ENCODE measurements around the gene NCL. TPM values are rescaled to one million over a fixed set of nuclear protein-coding genes. Genes with fewer than 3 reads are reported as not detected.
A peak's percentile ranks its signal among the peaks of the same experiment; 100 is the strongest.

NCL gene
- total and polyA plus RNA-seq, 2 of the 13 experiments (the other 11 are each of a cell fraction or from before 2014, with no cell fraction given) = 105 to 779 TPM

DNA sequence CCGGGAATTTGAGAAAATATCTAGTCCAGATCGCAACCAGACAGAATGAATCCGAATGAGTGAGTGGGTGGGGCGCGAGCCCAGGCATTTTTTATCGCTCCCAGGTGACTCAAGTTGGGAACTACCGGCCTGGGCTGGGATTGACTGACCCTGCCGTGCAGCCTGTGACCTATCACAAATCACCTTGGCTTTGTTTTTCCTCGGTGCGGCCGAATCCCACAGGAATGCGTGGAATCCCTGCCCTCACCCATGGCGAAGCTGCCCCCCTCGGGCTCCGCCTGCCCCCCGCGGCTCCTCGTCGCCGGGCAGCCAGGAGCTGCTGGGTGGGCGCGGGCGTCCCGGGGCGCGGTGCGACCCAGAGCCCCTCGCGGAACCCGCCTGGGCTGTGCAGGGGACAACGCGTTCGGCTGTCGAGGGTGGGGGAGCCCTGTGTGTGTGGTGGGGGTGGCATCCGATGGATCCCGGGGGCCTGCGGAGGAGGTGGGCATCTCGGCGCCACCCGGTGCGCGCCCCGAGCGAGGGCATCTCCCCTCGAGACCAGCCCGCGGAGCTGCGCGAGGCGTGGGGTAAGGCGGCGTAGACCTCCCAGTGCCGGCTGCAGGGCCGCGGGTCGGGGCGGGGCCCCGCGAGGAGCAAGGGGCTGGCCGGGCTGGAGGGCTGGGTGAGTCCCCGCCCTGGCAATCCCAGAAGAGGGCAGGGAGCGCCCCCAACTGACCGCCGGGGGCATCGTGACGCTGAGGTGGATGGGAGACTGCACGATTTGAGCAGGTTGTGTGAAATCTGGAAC is 52.3 kb downstream of the NCL start (continued):
- TF ChIP-seq, protein P1, sequence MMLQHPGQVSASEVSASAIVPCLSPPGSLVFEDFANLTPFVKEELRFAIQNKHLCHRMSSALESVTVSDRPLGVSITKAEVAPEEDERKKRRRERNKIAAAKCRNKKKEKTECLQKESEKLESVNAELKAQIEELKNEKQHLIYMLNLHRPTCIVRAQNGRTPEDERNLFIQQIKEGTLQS (CRISPR knock-in tag; IDR thresholded peaks at IDR 0.05) = no peak
- no peak for TF ChIP-seq TCF7L2 (IDR thresholded peaks at IDR 0.05; ENCODE audit: low read depth, low read length)
- TF ChIP-seq, protein P2, sequence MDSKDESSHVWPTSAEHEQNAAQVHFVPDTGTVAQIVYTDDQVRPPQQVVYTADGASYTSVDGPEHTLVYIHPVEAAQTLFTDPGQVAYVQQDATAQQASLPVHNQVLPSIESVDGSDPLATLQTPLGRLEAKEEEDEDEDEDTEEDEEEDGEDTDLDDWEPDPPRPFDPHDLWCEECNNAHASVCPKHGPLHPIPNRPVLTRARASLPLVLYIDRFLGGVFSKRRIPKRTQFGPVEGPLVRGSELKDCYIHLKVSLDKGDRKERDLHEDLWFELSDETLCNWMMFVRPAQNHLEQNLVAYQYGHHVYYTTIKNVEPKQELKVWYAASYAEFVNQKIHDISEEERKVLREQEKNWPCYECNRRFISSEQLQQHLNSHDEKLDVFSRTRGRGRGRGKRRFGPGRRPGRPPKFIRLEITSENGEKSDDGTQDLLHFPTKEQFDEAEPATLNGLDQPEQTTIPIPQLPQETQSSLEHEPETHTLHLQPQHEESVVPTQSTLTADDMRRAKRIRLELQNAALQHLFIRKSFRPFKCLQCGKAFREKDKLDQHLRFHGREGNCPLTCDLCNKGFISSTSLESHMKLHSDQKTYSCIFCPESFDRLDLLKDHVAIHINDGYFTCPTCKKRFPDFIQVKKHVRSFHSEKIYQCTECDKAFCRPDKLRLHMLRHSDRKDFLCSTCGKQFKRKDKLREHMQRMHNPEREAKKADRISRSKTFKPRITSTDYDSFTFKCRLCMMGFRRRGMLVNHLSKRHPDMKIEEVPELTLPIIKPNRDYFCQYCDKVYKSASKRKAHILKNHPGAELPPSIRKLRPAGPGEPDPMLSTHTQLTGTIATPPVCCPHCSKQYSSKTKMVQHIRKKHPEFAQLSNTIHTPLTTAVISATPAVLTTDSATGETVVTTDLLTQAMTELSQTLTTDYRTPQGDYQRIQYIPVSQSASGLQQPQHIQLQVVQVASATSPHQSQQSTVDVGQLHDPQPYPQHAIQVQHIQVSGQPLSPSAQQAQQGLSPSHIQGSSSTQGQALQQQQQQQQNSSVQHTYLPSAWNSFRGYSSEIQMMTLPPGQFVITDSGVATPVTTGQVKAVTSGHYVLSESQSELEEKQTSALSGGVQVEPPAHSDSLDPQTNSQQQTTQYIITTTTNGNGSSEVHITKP (CRISPR knock-in tag; IDR thresholded peaks at IDR 0.05; ENCODE audit: low read depth) = no peak
- no peak for TF ChIP-seq ZNF282 (IDR thresholded peaks at IDR 0.05; ENCODE audit: partially characterized antibody)
- TF ChIP-seq, protein P3, sequence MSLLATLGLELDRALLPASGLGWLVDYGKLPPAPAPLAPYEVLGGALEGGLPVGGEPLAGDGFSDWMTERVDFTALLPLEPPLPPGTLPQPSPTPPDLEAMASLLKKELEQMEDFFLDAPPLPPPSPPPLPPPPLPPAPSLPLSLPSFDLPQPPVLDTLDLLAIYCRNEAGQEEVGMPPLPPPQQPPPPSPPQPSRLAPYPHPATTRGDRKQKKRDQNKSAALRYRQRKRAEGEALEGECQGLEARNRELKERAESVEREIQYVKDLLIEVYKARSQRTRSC (CRISPR knock-in tag; IDR thresholded peaks at IDR 0.05; ENCODE audit: low read depth) = no peak
- 0 out of 2 replicates have a peak, but pooled peaks have one; percentile 52 for TF ChIP-seq ZMAT3 (CRISPR knock-in tag; conservative IDR thresholded peaks at IDR 0.05)
- TF ChIP-seq, protein P4, sequence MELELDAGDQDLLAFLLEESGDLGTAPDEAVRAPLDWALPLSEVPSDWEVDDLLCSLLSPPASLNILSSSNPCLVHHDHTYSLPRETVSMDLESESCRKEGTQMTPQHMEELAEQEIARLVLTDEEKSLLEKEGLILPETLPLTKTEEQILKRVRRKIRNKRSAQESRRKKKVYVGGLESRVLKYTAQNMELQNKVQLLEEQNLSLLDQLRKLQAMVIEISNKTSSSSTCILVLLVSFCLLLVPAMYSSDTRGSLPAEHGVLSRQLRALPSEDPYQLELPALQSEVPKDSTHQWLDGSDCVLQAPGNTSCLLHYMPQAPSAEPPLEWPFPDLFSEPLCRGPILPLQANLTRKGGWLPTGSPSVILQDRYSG (CRISPR knock-in tag; IDR thresholded peaks at IDR 0.05) = no peak; the same call in 1 of the 2 replicates
- no peak for TF ChIP-seq ZNF292 (CRISPR knock-in tag; IDR thresholded peaks at IDR 0.05; ENCODE audit: borderline replicate concordance, low read depth)
- TF ChIP-seq ZNF775 (CRISPR knock-in tag; IDR thresholded peaks at IDR 0.05; ENCODE audit: borderline replicate concordance) = no peak
- no peak for TF ChIP-seq MYNN (CRISPR knock-in tag; IDR thresholded peaks at IDR 0.05; ENCODE audit: low read depth)
- TF ChIP-seq SIN3B (IDR thresholded peaks at IDR 0.05; ENCODE audit: low read length) = peak; percentile 18; the same call in 1 of the 2 replicates
- TF ChIP-seq ARHGAP35 (CRISPR knock-in tag; IDR thresholded peaks at IDR 0.05; ENCODE audit: borderline replicate concordance) = no peak
- no peak for TF ChIP-seq ZNF737 (CRISPR knock-in tag; IDR thresholded peaks at IDR 0.05; ENCODE audit: borderline replicate concordance)
- TF ChIP-seq, protein P5, sequence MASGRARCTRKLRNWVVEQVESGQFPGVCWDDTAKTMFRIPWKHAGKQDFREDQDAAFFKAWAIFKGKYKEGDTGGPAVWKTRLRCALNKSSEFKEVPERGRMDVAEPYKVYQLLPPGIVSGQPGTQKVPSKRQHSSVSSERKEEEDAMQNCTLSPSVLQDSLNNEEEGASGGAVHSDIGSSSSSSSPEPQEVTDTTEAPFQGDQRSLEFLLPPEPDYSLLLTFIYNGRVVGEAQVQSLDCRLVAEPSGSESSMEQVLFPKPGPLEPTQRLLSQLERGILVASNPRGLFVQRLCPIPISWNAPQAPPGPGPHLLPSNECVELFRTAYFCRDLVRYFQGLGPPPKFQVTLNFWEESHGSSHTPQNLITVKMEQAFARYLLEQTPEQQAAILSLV (CRISPR knock-in tag; IDR thresholded peaks at IDR 0.05; ENCODE audit: borderline replicate concordance) = peak; percentile 60; the same call in 1 of the 2 replicates
- TF ChIP-seq, protein P6, sequence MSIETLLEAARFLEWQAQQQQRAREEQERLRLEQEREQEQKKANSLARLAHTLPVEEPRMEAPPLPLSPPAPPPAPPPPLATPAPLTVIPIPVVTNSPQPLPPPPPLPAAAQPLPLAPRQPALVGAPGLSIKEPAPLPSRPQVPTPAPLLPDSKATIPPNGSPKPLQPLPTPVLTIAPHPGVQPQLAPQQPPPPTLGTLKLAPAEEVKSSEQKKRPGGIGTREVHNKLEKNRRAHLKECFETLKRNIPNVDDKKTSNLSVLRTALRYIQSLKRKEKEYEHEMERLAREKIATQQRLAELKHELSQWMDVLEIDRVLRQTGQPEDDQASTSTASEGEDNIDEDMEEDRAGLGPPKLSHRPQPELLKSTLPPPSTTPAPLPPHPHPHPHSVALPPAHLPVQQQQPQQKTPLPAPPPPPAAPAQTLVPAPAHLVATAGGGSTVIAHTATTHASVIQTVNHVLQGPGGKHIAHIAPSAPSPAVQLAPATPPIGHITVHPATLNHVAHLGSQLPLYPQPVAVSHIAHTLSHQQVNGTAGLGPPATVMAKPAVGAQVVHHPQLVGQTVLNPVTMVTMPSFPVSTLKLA (IDR thresholded peaks at IDR 0.05) = no peak
- no peak for TF ChIP-seq ZNF124 (CRISPR knock-in tag; IDR thresholded peaks at IDR 0.05)
- TF ChIP-seq KAT2B (IDR thresholded peaks at IDR 0.05; ENCODE audit: borderline replicate concordance, low read depth, low read length) = no peak
- no peak for TF ChIP-seq SMAD3 (CRISPR knock-in tag; IDR thresholded peaks at IDR 0.05)

Data from HepG2 (cell line).